ENCODE measurements around the gene MICA.

Gene MICA

GRCh38 chr6:31438222-31438621 lies 34.8 kb downstream of the MICA start:
- Histone ChIP-seq H2BK5ac (ENCODE audit: low read depth, low read length, poor library complexity) (no peak overlapping the region), H3K4me1 (ENCODE audit: control insufficient read depth in 1 of 2, insufficient read depth in 2 of 2, low read length in 2 of 2) (no peaks in the 10 kb centered on the region), H3K9me3 (ENCODE audit: insufficient read depth, low read depth, low read length) (peaks cover 4% of the 10 kb centered on the region), H3K4me2 (ENCODE audit: low read length) (no peak overlapping the region), H3K27me3 (ENCODE audit: insufficient read depth, low read length) (no peaks in the 10 kb centered on the region), H3K4ac (ENCODE audit: low read depth, low read length) (no peak overlapping the region), H3K27ac (ENCODE audit: low read depth, low read length) (no peak overlapping the region), H3K79me2 (ENCODE audit: control insufficient read depth, insufficient read depth, low read length, poor library complexity) (no peaks in the 10 kb centered on the region), H3K9ac (ENCODE audit: low read length) (no peak overlapping the region), H3K23ac (ENCODE audit: low read length) (no peak overlapping the region), H3K18ac (ENCODE audit: low read length) (no peak overlapping the region), H2AK5ac (ENCODE audit: low read length) (no peak overlapping the region), H3K14ac (ENCODE audit: low read length) (no peak overlapping the region), H3K36me3 (ENCODE audit: control insufficient read depth in 1 of 2, insufficient read depth in 2 of 2, low read length in 2 of 2) (no peaks in the 10 kb centered on the region), H2AFZ (ENCODE audit: insufficient read depth, low read length, poor library complexity) (no peak overlapping the region), H3K4me3 (ENCODE audit: low read depth, low read length) (no peak overlapping the region), H2BK12ac (ENCODE audit: low read length) (no peak overlapping the region), H4K12ac (ENCODE audit: low read depth, low read length) (no peak overlapping the region), H3K79me1 (ENCODE audit: low read length) (no peaks in the 10 kb centered on the region), H4K8ac (ENCODE audit: low read depth, low read length) (no peak overlapping the region), H2BK120ac (ENCODE audit: insufficient read depth, low read length, poor library complexity) (no peak overlapping the region), H4K91ac (ENCODE audit: low read depth, low read length) (no peak overlapping the region)
- no peak for DNase-seq
- WGBS (ENCODE audit: extremely low coverage, insufficient coverage, insufficient read length): no CpG with 5 or more reads among the region's 2 CpGs

- Histone ChIP-seq H2BK5ac (ENCODE audit: low read depth, low read length, poor library complexity) (no peak overlapping the region), H2AFZ (ENCODE audit: insufficient read depth, low read length, poor library complexity) (no peak overlapping the region), H3K79me1 (ENCODE audit: low read length) (no peaks in the 10 kb centered on the region), H4K12ac (ENCODE audit: low read depth, low read length) (no peak overlapping the region), H2BK12ac (ENCODE audit: low read length) (no peak overlapping the region), H3K23ac (ENCODE audit: low read length) (no peak overlapping the region), H3K4me1 (ENCODE audit: control insufficient read depth in 1 of 2, insufficient read depth in 2 of 2, low read length in 2 of 2) (no peaks in the 10 kb centered on the region), H3K4me2 (ENCODE audit: low read length) (no peak overlapping the region), H3K9me3 (ENCODE audit: insufficient read depth, low read depth, low read length) (peaks cover 4% of the 10 kb centered on the region), H3K27ac (ENCODE audit: low read depth, low read length) (no peak overlapping the region), H2BK120ac (ENCODE audit: insufficient read depth, low read length, poor library complexity) (no peak overlapping the region), H2AK5ac (ENCODE audit: low read length) (no peak overlapping the region), H3K79me2 (ENCODE audit: control insufficient read depth, insufficient read depth, low read length, poor library complexity) (no peaks in the 10 kb centered on the region), H3K9ac (ENCODE audit: low read length) (no peak overlapping the region), H4K91ac (ENCODE audit: low read depth, low read length) (no peak overlapping the region), H3K14ac (ENCODE audit: low read length) (no peak overlapping the region), H3K4ac (ENCODE audit: low read depth, low read length) (no peak overlapping the region), H3K36me3 (ENCODE audit: control insufficient read depth in 1 of 2, insufficient read depth in 2 of 2, low read length in 2 of 2) (no peaks in the 10 kb centered on the region), H4K8ac (ENCODE audit: low read depth, low read length) (no peak overlapping the region), H3K18ac (ENCODE audit: low read length) (no peak overlapping the region), H3K27me3 (ENCODE audit: insufficient read depth, low read length) (no peaks in the 10 kb centered on the region), H3K4me3 (ENCODE audit: low read depth, low read length) (no peak overlapping the region)
- no CpG with 5 or more reads among the region's 2 CpGs for WGBS (ENCODE audit: extremely low coverage, insufficient coverage, insufficient read length)
- DNase-seq: no peak
Measured at GRCh38 chr6:31438677-31439076, 35.3 kb downstream of the MICA start.

- no peaks in the 10 kb centered on the region for H3K27me3 ChIP-seq (ENCODE audit: insufficient read depth, low read length)
- no CpG with 5 or more reads among the region's 28 CpGs for WGBS (ENCODE audit: extremely low coverage, insufficient coverage, insufficient read length)
- H2BK5ac ChIP-seq (ENCODE audit: low read depth, low read length, poor library complexity): no peak overlapping the region
Measured at GRCh38 chr6:31441365-31442267, 38.2 kb downstream of the MICA start.

GRCh38 chr6:31446481-31446880 lies 43.1 kb downstream of the MICA start:
- no peak overlapping the region for H4K91ac ChIP-seq (ENCODE audit: low read depth, low read length)
- H2BK5ac ChIP-seq (ENCODE audit: low read depth, low read length, poor library complexity): no peak overlapping the region
- WGBS (ENCODE audit: extremely low coverage, insufficient coverage, insufficient read length): no CpG with 5 or more reads among the region's 4 CpGs
- H3K27me3 ChIP-seq (ENCODE audit: insufficient read depth, low read length): no peaks in the 10 kb centered on the region
- H2BK120ac ChIP-seq (ENCODE audit: insufficient read depth, low read length, poor library complexity): no peak overlapping the region
- no peak overlapping the region for H2AFZ ChIP-seq (ENCODE audit: insufficient read depth, low read length, poor library complexity)
- H3K36me3 ChIP-seq (ENCODE audit: control insufficient read depth in 1 of 2, insufficient read depth in 2 of 2, low read length in 2 of 2): no peaks in the 10 kb centered on the region
- no peak overlapping the region for H2BK12ac ChIP-seq (ENCODE audit: low read length)
- no peak overlapping the region for H3K14ac ChIP-seq (ENCODE audit: low read length)
- H3K4me2 ChIP-seq (ENCODE audit: low read length): no peak overlapping the region
- H3K9ac ChIP-seq (ENCODE audit: low read length): no peak overlapping the region
- no peak overlapping the region for H4K12ac ChIP-seq (ENCODE audit: low read depth, low read length)
- no peak for DNase-seq
- H3K9me3 ChIP-seq (ENCODE audit: insufficient read depth, low read depth, low read length): no peaks in the 10 kb centered on the region
- no peak overlapping the region for H3K18ac ChIP-seq (ENCODE audit: low read length)
- H3K4me3 ChIP-seq (ENCODE audit: low read depth, low read length): no peak overlapping the region
- no peaks in the 10 kb centered on the region for H3K79me2 ChIP-seq (ENCODE audit: control insufficient read depth, insufficient read depth, low read length, poor library complexity)
- H3K23ac ChIP-seq (ENCODE audit: low read length): no peak overlapping the region
- H2AK5ac ChIP-seq (ENCODE audit: low read length): no peak overlapping the region
- no peak overlapping the region for H4K8ac ChIP-seq (ENCODE audit: low read depth, low read length)
- no peaks in the 10 kb centered on the region for H3K79me1 ChIP-seq (ENCODE audit: low read length)
- H3K27ac ChIP-seq (ENCODE audit: low read depth, low read length): no peak overlapping the region
- no peak overlapping the region for H3K4ac ChIP-seq (ENCODE audit: low read depth, low read length)
- H3K4me1 ChIP-seq (ENCODE audit: control insufficient read depth in 1 of 2, insufficient read depth in 2 of 2, low read length in 2 of 2): no peaks in the 10 kb centered on the region

More at GRCh38 chr6:31441365-31442267, 38.2 kb downstream of the MICA start:
- Histone ChIP-seq H4K91ac (ENCODE audit: low read depth, low read length) (no peak overlapping the region), H3K79me1 (ENCODE audit: low read length) (no peaks in the 10 kb centered on the region), H3K4me1 (ENCODE audit: control insufficient read depth in 1 of 2, insufficient read depth in 2 of 2, low read length in 2 of 2) (no peaks in the 10 kb centered on the region), H3K4me3 (ENCODE audit: low read depth, low read length) (no peak overlapping the region), H2BK12ac (ENCODE audit: low read length) (no peak overlapping the region), H4K12ac (ENCODE audit: low read depth, low read length) (no peak overlapping the region), H3K4ac (ENCODE audit: low read depth, low read length) (no peak overlapping the region), H2AK5ac (ENCODE audit: low read length) (no peak overlapping the region), H3K9ac (ENCODE audit: low read length) (no peak overlapping the region), H3K36me3 (ENCODE audit: control insufficient read depth in 1 of 2, insufficient read depth in 2 of 2, low read length in 2 of 2) (no peaks in the 10 kb centered on the region), H4K8ac (ENCODE audit: low read depth, low read length) (no peak overlapping the region), H3K27ac (ENCODE audit: low read depth, low read length) (no peak overlapping the region), H2BK120ac (ENCODE audit: insufficient read depth, low read length, poor library complexity) (no peak overlapping the region), H3K9me3 (ENCODE audit: insufficient read depth, low read depth, low read length) (peaks cover 2% of the 10 kb centered on the region), H3K14ac (ENCODE audit: low read length) (no peak overlapping the region), H3K23ac (ENCODE audit: low read length) (no peak overlapping the region), H3K79me2 (ENCODE audit: control insufficient read depth, insufficient read depth, low read length, poor library complexity) (no peaks in the 10 kb centered on the region), H3K4me2 (ENCODE audit: low read length) (no peak overlapping the region), H3K18ac (ENCODE audit: low read length) (no peak overlapping the region), H2AFZ (ENCODE audit: insufficient read depth, low read length, poor library complexity) (no peak overlapping the region)
- DNase-seq: peak; percentile 27 to 47
